ENCODE data around the gene SMAD7.
A peak's percentile ranks its signal among the peaks of the same experiment; 100 is the strongest.

- TF ChIP-seq CTCF (conservative IDR thresholded peaks at IDR 0.05) (no peak), ZFX (IDR thresholded peaks at IDR 0.05) (0 out of 2 replicates have a peak, but pooled peaks have one; percentile 6)
Measured at GRCh38 chr18:48948112-48949049, 2.4 kb downstream of the SMAD7 start.
